ENCODE results near the gene IRX5. TPM values are rescaled to one million over a fixed set of nuclear protein-coding genes. Genes with fewer than 3 reads are reported as not detected.

Gene IRX5
- total RNA-seq, 4 donors from 2014 or later = 1.3 TPM; not detected in 3

GRCh38 chr16:54932737-54933254 is 2.1 kb downstream of the IRX5 start:
- Histone ChIP-seq H3K4me1 (peaks cover 30 to 48% of the 10 kb centered on the region in 2 donors), H3K27me3 (peaks cover 52% of the 10 kb centered on the region), H3K4me3 (replicated peaks in 1 of 3) (no peak overlapping the region), H3K36me3 (no peaks in the 10 kb centered on the region), H3K27ac (no peak overlapping the region), H3K9me3 (no peaks in the 10 kb centered on the region)
- no peak for TF ChIP-seq POLR2A (IDR thresholded peaks at IDR 0.05)
- no peak for TF ChIP-seq CTCF (IDR thresholded peaks at IDR 0.05)
- 10 to 11% methylated on average over 29 to 36 of the region's 52 CpGs for WGBS, 2 donors
- DNase-seq = no peak
- intact Hi-C loops (cut with DNase I) = loop anchor here (5.0 kb wide), 1 partner anchor 650 kb away; no protein-coding TSS in a partner anchor

- DNase-seq = no peak
- 24 to 33% methylated on average over 13 to 23 of the region's 68 CpGs for WGBS, 2 donors
- Histone ChIP-seq H3K27me3 (peaks cover 57% of the 10 kb centered on the region), H3K27ac (no peak overlapping the region), H3K36me3 (no peaks in the 10 kb centered on the region), H3K4me3 (replicated peaks in 1 of 3) (no peak overlapping the region), H3K9me3 (no peaks in the 10 kb centered on the region), H3K4me1 (peaks cover 27 to 54% of the 10 kb centered on the region in 2 donors)
- TF ChIP-seq POLR2A (IDR thresholded peaks at IDR 0.05) (no peak), CTCF (IDR thresholded peaks at IDR 0.05) (no peak)
- intact Hi-C loops (cut with DNase I) = loop anchor here (5.0 kb wide), 1 partner anchor 651 kb away; no protein-coding TSS in a partner anchor
Observed at GRCh38 chr16:54933281-54934011, 2.8 kb downstream of the IRX5 start.

- Histone ChIP-seq H3K27me3 (peaks cover 64% of the 10 kb centered on the region), H3K4me1 (peaks cover 24 to 56% of the 10 kb centered on the region in 2 donors), H3K9me3 (no peaks in the 10 kb centered on the region), H3K36me3 (no peaks in the 10 kb centered on the region), H3K27ac (no peak overlapping the region), H3K4me3 (replicated peaks in 1 of 3) (no peak overlapping the region)
- TF ChIP-seq CTCF (IDR thresholded peaks at IDR 0.05) (no peak), POLR2A (IDR thresholded peaks at IDR 0.05) (no peak)
- intact Hi-C loops (cut with DNase I) = loop anchor here (5.0 kb wide), 1 partner anchor 652 kb away; no protein-coding TSS in a partner anchor
- WGBS, 2 donors = 21 to 39% methylated on average over 29 to 30 of the region's 30 CpGs
- DNase-seq = no peak
Observed at GRCh38 chr16:54934481-54935265, 4.0 kb downstream of the IRX5 start.

- intact Hi-C loops (cut with DNase I) = no loop called here
- H3K36me3 ChIP-seq = no peaks in the 10 kb centered on the region
- H3K27me3 ChIP-seq = peaks cover 71% of the 10 kb centered on the region
Observed at GRCh38 chr16:54935266-54935968, 4.8 kb downstream of the IRX5 start.

More at GRCh38 chr16:54935266-54935968, 4.8 kb downstream of the IRX5 start:
- 21 to 23% methylated on average over 28 of the region's 28 CpGs for WGBS, 2 donors
- Histone ChIP-seq H3K27ac (no peak overlapping the region), H3K4me3 (replicated peaks in 1 of 3) (no peak overlapping the region), H3K9me3 (no peaks in the 10 kb centered on the region), H3K4me1 (peaks cover 19 to 52% of the 10 kb centered on the region in 2 donors)
- no peak for DNase-seq
- no peak for TF ChIP-seq CTCF (IDR thresholded peaks at IDR 0.05)
- no peak for TF ChIP-seq POLR2A (IDR thresholded peaks at IDR 0.05)
